ENCODE data around the gene ATRX.
A peak's percentile ranks its signal among the peaks of the same experiment; 100 is the strongest.
"Not testable (repeated sequence)": the region's sequence is repeated elsewhere in the genome, so short reads cannot be mapped to it uniquely, and the experiment has no call there.

Gene ATRX

DNA sequence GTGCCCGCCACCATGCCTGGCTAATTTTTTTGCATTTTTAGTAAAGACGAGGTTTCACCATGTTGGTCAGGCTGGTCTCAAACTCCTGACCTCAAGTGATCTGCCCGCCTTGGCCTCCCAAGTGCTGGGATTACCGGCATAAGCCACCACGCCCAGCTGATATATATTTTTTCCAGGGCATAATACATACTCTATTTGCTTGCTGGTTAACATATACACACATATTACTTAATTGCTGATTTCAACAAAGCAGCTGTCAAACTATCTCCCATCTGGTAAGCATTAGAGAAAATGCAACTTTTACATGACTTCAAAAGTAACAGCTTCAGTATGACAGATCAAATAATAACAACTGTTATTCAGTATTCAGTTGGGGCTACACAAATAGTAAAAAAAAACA is 164.6 kb downstream of the ATRX start:
- DNase-seq, result not testable (repeated sequence)

DNA sequence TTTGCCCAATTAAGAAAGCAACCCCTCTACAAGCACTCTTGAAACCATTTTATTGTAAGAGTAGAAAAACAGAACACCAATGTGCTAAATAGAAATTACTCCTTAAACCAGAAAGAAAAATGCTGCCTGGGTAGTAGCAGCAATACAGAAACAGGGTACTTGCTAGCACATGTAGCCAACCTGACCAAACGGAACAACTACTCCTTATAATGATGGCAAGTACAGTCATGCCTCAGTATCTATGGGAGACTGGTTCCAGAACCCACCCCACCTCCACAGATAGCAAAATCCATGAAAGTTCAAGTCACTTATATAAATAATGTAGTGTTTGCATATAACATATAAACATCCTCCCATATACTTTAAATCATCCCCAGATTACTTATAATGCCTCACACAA is 168.8 kb downstream of the ATRX start:
- DNase-seq, result no peak

GRCh38 chrX:77603635-77604336 is 182.2 kb downstream of the ATRX start:
- DNase-seq, result no peak

GRCh38 chrX:77597511-77597910 is 188.5 kb downstream of the ATRX start:
- no peak for DNase-seq

GRCh38 chrX:77597090-77597489 is 188.9 kb downstream of the ATRX start:
- no peak for DNase-seq

DNA sequence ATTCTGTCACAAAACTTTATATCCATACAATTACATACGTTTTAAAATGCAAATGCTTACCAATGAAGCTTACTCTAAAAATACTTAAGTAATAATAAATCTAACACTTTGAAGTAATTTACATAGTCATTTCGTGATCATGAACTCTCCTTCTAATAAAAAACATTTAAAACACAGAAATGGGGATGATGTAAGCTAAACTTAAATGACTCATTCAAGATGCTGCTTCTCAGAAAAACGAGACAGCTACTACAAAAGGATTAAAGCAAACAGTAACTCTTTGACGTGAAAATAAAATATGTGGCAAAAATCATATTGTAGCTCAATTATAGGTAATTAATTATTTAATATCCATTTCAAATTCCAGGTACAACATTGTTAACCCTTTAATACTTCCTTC is 190.2 kb downstream of the ATRX start:
- no peak for DNase-seq

GRCh38 chrX:77572322-77572721 is 213.7 kb downstream of the ATRX start:
- DNase-seq, result no peak

GRCh38 chrX:77565278-77565677 is 220.7 kb downstream of the ATRX start:
- DNase-seq, result no peak

DNA sequence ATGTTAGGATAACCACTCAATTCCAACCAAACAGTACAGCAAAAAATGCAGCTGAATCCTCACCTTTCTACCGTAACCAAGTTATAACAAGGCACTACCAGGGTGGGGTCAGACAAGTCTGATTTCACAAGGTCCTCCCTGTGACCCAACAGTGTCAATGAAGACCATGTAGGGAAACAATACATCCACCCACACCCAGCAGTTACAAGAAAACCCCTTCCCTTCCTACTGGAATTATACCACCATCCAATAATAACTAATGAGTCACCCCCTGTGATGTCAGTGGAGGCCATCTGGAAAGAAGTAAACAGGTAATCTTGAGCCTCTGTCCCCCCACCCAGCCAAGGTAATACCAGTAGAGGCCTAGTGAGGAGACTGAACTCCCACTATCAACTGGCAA is 221.2 kb downstream of the ATRX start:
- no peak for DNase-seq

DNA sequence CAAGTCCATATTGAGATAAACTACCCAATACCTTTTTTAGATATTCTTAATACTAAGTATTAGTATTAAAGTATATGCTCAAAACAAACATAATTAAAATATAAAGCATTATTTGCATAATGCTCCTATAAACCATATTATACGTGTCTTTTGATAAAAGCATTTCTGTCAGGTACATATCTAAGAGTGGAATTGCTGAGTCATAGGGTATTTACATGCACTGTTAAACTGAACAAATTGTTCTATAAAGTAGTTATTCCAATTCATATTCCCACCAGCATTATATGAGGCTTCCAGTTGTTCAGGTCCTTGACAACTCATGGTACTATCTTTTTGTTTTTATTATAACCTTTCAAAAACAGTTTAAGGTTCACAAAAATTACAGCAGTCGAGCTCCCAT is 224.6 kb downstream of the ATRX start:
- no peak for DNase-seq

DNA sequence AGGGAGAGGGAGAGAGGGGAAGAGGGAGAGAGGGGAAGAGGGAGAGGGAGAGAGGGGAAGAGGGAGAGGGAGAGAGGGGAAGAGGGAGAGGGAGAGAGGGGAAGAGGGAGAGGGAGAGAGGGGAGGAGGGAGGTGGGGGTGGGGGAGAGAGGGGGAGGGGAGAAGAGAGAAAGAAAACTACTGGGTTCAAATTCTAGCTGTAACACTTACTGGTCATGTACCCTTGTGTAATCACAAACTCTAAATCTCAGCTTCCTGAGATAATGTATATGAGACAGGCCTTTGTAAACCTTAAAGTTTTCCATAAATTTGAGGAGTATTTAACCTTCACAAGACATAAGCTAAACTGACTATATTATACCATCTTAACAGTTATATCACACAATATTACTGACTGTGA is 229.7 kb downstream of the ATRX start:
- no peak for DNase-seq

DNA sequence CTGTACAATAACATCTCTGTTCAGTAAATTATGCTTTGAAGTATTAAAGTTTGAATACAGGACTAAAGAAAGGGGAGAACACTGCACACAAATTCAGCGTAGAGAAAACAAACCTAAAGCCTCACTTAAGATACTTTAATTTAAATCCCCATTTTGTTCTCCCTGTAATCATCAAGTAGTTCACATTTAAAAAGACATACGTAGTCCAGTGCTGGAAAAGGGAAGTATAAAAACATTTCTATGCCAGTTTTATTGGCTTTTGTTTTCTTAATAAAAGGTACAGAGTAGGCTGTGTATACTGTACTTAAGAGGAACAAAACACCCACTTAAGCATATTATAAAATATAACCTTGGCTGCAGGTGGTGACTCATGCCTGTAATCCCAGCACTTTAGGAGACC is 237.3 kb downstream of the ATRX start:
- no peak for DNase-seq

DNA sequence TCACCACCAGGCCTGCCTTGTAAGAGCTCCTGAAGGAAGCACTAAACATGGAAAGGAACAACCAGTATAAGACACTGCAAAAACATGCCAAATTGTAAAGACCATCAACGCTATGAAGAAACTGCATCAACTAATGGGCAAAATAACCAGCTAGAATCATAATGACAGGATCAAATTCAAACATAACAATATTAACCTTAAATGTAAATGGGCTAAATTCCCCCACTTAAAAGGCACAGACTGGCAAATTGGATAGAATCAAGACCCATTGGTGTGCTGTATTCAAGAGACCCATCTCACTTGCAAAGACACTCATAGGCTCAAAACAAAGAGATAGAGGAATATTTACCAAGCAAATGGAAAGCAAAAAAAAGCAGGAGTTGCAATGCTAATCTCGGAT is 246.2 kb downstream of the ATRX start:
- DNase-seq, result not testable (repeated sequence)

DNA sequence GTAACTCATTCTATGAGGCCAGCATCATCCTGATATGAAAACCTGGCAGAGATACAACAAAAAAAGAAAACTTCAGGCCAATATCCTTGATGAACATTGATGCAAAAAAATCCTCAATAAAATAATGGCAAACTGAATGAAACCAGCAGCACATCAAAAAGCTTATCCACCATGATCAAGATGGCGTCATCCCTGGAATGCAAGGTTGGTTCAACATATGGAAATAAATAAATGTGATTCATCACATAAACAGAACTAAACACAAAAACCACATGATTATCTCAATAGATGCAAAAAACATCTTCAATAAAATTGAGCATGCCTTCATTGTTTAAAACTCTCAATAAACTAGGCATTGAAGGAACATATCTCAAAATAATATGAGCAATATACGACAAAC is 254.8 kb downstream of the ATRX start:
- not testable (repeated sequence) for DNase-seq

GRCh38 chrX:77528034-77528433 is 258.0 kb downstream of the ATRX start:
- DNase-seq, result no peak

GRCh38 chrX:77527233-77528001 is 258.6 kb downstream of the ATRX start:
- DNase-seq, result no peak

DNA sequence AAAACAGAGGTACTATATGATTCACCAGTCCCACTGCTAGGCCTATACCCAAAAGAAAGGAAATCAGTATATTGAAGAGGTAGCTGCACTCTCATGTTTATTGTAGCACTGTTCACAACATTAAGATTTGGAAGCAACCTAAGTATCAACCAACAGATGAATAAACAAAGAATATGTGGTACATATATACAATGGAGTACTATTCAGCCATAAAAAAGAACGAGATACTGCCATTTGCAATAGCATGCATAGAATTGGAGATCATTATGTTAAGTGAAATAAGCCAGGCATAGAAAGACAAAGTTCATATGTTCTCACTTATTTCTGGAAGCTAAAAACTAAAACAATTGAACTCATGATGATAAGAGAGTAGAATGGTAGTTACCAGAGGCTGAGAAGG is 266.3 kb downstream of the ATRX start:
- no peak for DNase-seq

DNA sequence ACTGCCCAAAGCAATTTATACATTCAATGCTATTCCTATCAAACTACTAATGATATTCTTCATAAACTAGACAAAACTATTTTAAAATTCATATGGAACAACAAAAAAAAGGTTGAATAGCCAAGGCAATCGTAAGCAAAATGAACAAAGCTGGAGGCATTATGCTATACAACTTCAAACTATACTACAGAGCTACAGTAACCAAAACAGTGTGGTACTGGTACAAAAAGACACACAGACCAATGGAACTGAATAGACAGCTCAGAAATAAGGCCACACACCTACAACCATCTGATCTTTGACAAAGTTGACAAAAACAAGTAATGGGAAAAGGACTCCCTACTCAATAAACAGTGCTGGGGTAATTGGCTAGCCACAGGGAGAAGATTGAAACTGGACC is 271.8 kb downstream of the ATRX start:
- no peak for DNase-seq

GRCh38 chrX:77510007-77510406 is 276.0 kb downstream of the ATRX start:
- DNase-seq, result no peak

GRCh38 chrX:77505227-77505626 is 280.8 kb downstream of the ATRX start:
- no peak for DNase-seq

GRCh38 chrX:77502951-77503525 is 283.0 kb downstream of the ATRX start:
- DNase-seq, result no peak

DNA sequence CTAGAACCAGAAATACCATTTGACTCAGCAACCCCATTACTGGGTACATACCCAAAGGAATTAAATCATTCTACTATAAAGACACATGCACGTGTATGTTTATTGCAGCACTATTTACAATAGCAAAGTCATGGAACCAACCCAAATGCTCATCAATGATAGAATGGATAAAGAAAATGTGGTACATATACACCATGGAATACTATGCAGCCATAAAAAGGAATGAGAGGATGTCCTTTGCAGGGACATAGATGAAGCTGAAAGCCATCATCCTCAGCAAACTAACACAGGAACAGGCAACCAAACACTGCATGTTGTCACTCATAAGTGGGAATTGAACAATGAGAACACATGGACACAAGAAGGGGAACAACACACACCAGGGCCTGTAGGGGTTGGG is 285.9 kb downstream of the ATRX start:
- DNase-seq, result not testable (repeated sequence)

- DNase-seq, result peak; percentile 56
These were observed 292.1 kb downstream of the ATRX start for GRCh38 chrX:77493677-77494553.

Measured in NCI-H2171 treated with DMSO at 0.1 percent for 48 hours (cell line).